HS-27A (cell line): ENCODE measurements around the gene CFAP77.
"Not testable (repeated sequence)": the region's sequence is repeated elsewhere in the genome, so short reads cannot be mapped to it uniquely, and the experiment has no call there.

Experiments used
- DNase-seq: peaks from one replicate; pipeline ENCODE4 v3.0.0-alpha.2; 2012; ENCODE audit warnings: low read depth, missing footprints

The CFAP77 gene

DNA sequence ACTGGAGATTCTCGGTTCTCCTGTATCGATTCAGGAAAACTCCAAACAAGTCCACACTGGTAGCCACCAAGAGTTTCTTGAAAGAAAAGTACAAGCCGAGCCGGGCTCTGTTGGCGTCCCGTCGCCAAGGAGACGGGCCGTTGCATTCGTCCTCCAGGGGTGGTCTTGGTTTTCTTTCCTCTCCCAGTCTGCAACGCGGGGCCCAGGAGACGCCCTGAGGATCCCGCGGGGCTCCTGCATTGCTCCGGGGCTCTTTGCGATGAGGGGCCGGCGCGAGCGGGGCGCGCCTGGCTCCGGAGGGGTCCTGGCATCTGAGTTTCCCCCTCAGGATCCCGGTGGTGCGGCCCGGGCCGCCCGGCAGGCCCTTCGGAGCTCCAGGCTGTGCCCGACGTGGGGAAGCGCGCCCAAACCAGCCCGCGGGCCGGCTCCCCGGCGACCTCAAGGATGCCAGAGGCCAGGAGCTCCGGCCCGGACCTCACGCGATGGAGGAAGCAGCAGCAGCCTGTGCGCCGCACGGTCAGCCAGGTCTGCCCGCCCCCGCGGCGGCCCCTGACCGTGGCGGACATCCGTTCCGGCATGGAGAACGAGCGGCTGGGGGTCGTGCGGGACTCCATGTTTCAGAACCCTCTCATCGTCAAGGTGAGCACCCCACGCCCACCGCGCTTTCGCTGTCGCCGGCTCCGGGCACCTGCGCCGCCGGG lies at the start of gene CFAP77:
Gene CFAP77, plus strand, starts transcription at position 384 of the 701 bp plus-strand sequence. Its CDS starts 61 bp downstream, at position 445.
- no peak for DNase-seq

DNA sequence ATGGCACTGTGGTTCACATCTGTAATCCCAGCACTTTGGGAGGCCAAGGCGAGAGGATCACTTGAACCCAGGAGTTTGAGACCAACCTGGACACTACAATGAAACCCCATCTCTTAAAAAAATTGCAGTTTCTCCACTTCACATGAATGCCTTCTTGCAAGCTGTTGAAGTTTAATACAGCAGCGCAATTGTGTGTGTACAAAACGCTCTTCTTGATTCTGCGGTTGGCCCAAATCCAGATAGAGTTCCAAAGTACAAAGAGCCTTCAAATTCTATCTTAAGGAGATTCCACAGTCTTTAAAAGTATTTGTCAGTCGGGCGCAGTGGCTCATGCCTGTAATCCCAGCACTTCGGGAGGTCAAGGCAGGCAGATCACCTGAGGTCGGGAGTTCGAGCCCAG lies 45.9 kb upstream of the CFAP77 start:
- DNase-seq = no peak

DNA sequence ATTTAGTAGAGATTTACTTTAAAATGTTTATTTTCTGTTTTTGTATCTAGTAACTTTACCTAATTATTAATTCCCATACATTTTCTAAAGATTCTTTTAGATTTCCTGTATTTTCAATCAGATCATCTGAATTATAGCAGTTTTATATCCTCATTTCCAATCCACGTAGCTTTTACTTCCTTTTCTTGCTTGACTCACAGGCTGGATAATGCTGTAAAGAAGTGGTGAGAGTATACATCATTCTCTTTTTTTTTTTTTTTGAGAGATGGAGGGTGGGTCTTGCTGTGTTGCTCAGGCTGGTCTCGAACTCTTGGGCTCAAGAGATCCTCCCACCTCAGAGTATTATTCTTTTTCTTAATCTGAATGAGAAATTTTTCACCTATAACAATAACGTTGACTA lies 44.0 kb upstream of the CFAP77 start:
- no peak for DNase-seq

DNA sequence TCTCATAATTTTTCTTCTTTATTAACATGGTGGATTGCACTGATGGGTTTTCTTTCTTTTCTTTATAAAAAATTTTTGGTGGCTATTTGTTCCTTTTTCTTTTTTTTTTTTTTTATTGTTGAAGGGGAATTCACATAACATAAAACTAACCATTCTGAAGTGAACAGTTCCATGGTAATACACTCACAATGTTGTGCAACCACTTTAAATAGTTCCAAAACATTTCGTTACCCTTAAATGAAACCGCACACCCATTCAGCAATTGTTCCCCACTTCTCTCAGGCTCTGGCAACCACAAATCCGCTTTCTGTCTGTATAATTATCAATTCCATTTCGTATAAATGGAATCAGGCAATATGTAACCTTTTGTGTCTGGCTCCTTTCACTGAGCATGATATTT lies 43.5 kb upstream of the CFAP77 start:
- DNase-seq = no peak

DNA sequence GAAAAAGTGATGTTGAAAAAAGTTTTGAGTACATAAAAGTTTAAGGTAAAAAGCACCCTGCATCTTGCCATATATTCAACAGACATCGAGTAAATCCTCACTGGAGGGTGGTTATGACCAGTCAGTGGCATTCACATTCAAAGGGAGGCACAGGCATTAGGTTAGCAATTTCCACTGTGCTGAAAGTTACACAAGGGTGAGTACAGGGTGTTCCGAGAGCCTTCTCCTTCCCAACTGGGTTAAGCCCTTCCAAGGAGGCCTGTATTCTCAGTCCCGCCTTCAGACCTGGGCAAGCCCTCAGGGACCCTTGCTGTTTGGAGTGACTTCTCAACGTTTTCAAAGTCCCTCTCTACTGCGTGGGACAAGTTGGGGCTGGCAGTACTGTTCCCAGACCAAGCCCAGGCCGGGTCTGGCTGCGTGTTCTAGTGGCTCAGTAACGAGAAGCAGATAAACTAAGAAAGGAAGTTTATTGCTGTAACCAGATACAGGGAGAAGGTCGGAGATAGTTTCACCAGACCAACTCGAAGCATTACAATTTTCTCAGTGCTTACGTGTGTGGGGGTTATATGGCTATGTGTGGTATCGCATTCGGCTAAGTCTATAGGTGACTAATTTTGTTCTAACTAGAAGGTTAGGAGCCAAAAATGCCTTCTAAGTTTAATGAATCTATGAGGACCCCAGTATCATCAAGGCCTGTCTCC lies 42.2 kb upstream of the CFAP77 start:
- DNase-seq = no peak

DNA sequence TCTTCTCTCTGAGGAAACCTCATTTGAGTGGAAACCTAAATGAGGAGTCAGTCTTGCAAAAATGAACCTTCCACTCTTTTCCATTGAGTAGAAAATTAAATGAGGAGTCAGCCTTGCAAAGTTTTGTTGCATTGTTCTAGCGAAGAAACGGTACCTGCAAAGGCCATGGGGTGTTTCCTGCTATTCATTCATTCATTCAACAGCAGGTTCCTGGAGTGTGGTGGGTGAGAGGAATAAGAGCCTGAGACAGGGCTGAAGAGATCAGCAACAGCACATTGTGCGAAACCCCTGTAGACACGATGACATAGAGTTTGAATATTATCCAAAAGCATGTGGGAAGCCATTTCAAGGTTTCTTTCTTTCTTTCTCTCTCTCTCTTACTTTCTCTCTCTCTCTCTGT lies 40.6 kb upstream of the CFAP77 start:
- no peak for DNase-seq

DNA sequence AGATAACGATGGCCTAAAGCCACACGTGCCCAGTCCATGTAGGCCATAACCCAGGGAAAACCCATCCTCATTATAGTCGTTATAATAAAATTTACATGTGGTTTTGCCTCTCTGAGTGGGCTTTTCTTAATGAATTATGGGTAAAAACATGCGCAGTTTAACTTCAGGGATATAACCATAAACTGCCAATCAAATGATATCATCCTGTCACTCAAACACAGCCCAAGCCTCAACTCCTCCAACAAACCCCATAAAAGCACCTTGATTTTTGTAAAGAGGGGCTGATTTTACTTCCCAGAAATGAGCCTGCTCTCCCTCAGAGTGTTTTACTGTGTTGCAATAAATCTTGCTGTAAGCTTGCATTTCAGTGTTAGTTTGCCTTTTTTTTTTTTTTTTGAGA lies 39.4 kb upstream of the CFAP77 start:
- DNase-seq = no peak

DNA sequence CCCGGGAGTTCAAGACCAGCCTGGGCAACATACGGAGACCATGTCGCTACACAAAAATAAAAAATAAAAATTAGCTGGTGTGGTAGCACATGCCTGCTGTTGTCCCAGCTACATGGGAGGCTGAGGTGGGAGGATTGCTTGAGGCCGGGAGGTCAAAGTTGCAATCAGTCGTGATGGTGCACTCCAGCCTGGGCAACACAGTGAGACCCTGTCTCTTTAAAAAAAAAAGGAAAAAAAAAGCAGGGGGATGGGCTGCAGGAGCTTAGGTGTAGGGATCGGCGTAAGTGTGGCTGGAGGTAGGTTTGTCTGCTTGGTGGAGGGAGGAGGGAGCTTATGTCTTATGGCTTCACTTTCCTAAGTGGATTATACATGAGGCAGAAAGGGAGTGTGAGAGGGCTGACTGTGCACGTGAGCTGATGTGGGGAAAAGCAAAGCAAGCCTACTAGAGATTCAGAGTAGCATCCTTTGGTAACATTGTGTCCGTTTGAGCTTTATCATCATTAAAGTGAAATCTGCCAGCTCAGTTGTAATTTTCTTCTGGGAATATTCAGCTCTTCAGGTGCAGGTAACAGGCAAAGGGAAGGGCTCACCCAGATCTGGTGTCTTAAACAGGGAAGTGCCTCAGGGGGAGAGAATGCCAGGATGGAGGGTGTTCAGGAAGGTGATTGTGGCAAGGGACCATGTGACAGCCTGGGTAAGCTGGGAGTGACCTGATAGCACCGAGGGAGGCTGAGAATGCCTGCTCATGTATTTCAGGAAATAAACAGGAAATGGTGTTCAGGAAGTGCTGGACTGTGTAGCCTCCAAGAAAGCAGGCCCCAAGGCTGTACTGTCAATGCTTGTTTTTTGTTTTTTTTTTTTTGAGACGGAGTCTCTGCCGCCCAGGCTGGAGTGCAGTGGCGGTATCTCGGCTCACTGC lies 37.6 kb upstream of the CFAP77 start:
- no peak for DNase-seq

DNA sequence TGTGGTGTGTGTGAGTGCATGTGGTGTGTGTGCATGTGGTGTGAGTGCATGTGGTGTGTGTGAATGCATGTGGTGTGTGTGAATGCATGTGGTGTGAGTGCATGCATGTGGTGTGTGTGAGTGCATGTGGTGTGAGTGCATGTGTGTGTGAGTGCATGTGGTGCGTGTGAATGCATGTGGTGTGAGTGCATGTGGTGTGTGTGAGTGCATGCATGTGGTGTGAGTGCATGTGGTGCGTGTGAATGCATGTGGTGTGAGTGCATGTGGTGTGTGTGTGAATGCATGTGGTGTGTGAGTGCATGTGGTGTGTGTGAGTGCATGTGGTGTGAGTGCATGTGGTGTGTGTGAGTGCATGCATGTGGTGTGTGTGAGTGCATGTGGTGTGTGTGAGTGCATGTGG lies 32.2 kb upstream of the CFAP77 start:
- not testable (repeated sequence) for DNase-seq

DNA sequence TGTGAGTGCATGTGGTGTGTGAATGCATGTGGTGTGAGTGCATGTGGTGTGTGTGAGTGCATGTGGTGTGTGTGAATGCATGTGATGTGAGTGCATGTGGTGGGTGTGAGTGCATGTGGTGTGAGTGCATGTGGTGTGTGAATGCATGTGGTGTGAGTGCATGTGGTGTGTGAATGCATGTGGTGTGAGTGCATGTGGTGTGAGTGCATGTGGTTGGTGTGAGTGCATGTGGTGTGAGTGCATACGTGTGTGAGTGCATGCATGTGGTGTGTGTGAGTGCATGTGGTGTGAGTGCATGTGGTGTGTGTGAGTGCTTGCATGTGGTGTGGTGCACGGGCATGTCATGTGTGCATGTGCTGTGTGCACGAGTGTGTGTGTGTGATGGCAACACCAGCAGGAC lies 31.6 kb upstream of the CFAP77 start:
- not testable (repeated sequence) for DNase-seq

DNA sequence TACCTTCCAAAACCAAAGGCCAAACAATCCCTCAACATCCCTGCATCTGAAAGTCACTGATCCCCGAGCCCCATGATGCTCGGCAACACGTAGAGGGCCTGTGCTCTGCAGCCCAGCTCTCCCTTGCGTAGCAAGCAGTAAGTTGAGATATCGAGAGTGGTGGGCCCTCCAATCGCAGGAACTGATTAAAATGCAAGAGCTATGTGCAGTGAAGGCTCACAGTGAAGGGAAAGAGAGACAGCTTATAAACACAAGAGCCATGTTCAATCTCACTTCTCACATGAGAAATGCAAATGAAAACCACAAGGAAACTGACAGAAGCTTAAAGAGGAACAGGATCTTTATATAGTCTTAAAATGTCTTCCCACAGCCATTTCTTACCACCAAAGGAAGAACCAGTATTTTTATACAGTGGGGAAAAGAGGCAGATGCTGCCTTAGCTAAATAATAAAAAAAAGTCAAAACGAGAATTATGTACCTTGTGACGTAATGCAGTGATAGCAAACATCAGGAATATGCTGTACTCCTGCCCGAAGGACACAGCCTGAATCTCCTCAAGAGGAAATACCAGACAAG lies 28.0 kb upstream of the CFAP77 start:
- no peak for DNase-seq

DNA sequence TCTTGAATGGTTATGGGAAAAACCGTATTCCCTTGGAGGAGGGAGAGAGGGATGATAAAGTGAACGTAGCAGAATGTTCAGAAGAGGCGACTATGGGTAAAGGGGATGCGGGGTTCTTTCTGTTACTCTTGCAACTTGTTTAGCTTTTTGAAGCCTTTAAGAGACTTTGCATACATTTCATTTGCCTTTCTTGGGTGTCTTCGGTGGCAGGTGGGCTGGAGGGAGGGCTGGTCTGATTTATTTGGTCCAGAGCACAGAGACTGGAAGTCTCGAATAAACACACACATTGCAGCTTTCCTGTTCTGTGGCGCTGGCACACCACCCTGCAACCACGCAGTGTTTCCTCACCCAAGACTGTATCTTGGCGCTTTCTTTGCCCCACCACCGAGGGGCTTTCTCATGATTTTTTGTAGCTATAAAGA lies 26.5 kb upstream of the CFAP77 start:
- no peak for DNase-seq

DNA sequence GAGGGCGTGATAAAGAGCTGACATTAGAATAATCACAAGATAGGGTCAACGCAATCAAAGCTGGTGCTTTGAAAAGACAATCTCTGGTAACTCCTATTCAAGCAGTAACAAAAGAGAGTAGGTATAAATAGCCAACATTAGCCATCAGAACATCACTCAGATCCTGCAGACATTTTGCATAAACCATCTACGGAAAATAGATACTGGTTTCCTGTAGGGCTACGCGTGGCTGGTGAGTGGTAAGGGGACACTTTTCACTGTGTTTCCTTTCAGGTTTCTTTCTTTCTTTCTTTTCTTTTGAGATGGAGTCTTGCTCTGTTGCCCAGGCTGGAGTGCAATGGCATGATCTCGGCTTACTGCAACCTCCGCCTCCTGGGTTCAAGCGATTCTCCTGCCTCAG lies 25.6 kb upstream of the CFAP77 start:
- no peak for DNase-seq

DNA sequence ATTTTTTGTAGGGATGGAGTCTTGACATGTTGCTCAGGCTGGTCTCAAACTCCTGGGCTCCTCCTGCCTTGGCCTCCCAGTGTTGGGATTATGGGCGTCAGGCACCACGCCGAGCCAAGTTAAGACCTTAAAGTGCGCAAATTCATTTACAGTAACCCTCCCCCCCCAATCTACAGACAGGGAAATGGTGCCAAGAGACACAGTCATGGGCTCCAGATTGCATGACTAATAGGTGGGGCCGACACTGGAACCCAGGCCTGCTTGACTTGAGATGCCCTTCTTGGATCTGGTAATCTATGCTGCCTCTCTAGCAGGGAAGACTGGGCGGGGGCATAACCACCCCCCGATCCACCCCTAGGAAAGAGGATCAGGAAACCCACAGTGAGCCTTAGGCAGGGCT lies 22.9 kb upstream of the CFAP77 start:
- DNase-seq = no peak

DNA sequence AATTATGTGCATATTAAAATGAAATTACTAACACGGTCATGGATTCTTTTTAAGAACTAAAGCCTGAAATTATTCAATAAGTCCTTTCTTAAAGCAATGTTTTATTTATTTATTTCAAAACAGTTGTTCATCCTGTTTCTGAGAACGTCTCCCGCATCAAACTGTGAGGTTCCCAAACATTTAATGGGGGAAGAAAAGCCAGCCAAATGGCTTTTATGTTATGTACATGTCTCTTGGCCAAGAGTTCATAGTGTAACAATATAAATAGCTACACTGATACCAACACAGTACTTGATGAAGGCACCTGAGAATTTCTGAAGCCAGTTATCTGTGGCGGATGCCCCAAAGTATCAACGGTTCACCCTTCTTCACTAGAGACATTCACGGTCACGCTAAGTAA lies 19.0 kb upstream of the CFAP77 start:
- DNase-seq = no peak

DNA sequence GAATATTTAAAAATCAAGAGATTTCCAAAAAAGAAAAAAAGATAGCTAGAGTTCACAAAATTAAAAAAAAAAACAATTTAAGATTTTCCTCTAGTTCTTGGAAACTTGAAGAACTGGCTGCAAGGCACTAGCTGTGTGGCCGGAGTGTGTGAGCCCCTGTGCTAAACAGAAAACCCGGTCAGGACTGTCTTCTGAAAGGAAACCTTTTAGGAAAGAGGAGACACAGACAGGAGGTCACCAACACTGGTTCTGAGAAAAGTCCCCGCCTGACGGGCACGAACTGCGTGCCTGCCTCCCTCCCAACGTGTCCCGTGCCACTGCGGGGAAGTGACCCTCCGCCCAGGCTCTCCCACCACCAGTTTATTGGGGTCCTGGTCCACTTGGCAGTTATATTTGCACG lies 18.6 kb upstream of the CFAP77 start:
- no peak for DNase-seq

DNA sequence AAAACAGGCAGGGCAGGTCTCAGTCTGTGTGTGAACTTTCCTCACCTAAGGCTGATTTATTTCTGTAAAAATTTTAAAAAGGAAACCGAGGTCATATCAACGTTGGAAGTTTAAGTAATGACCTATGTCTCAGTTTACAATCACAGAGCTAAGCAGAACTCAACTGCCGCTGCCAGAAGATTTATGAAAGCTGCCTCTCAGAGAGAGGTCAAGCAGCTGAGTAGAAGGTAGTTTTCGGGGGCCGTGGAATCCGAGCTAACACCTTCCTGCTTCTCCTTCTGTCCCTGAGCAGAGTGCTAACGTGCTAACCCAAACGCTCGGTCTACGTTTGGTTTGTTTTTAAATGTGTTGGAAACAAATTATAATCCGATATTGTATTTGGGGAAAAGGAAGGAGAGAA lies 14.5 kb upstream of the CFAP77 start:
- DNase-seq = no peak

DNA sequence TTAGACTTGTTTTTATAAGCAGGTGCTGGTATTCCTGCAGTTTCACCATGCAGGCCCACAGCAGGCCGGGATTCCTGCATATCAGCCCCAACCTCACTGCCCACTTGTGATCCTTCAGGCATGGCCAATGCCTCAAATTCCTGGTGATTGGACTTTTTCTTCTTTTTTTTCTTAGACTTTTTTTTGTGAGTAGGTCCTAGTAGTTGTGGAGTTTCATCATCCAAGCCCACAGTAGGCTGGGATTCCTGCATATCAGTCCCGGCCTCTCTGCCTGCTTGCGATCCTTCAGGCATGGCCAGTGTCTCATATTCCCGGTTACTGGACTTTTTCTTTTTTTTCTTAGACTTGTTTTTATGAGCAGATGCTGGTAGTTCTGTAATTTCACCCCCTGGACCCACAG lies 8.2 kb upstream of the CFAP77 start:
- DNase-seq = no peak

DNA sequence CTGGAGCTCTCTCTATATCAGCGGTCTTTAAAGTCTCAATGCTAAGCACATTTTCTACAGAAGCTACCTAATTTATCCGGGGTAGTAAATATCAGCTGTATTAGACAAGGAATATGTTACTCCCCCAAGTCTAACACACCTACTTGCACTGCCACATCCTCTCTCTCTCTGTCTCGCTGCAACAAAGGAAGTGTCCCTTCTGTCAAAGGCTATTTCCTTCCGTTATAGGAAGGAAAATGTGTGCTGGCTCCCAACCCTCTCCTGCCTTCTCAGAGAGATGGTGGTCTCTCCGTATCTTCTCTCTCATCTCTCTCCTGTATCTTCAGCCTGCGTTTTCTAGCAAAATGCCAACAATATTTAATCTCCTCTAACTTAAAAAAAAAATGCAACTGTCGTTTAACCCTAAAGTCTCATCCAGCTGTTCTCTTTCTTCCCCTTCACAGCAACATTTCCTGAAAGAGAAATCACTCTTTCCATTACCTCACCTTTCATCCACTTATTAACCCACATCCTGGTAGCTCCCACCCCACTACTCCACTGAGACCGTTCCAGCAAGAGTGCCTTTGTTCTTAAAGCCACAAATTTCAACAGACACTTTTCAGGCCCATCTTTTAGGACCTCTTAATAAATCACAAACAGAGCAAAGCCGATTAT lies 5.7 kb upstream of the CFAP77 start:
- DNase-seq = no peak

DNA sequence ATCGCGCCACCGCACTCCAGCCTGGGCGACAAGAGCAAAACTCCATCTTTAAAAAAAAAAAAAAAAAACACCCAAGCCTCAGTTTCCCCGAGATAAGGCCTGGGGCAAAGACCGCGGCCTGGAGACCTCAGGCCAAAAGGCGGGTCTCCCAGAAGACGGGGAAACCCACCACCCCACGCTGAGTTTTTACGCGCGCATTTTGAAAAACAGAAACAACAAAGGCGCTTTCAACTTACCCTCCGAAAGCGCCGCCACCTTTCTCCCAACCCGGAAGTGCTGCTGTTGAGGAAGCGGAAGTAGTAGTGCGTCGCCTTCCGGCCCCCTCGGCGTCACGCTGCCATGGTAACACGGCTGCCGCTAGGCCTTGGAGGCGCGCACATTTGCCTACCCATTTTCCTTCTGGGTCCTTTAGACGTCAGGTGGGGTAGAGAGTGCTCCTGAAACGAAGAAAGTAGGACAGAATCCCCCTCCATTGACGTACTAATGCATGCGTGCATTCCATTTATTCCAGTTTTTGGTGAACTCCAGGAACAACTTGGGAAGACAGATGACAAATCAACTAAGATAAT lies 3.4 kb upstream of the CFAP77 start, which contains the start of gene TTF1:
Gene TTF1, minus strand, starts transcription at position 287 of the 569 bp plus-strand sequence. CDS start 4,019 bp downstream, outside the sequence.
- DNase-seq = peak; percentile 61

DNA sequence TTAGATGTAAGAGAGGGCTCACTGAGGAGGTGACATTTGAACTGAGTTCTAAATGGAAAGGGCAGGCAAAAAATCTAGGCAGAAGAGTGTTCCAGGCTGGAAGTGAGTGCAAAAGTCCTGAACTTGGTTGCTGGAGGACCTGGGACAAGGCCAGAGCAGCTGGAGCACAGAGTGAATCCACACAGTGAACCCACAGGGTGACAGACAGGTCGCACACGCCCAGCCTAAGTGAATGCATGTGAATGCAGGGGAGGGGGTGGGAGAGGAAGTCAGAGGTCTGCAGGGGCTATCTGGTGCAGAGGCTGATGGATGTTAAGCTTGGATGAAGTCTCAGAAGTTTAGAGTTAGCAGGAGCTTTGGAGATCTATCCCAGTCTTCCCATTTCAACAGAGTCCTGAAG lies 2.8 kb upstream of the CFAP77 start:
- DNase-seq = no peak
